HCT116 (cell line): ENCODE measurements around the gene TSPAN14. TPM values are rescaled to one million over a fixed set of nuclear protein-coding genes. Genes with fewer than 3 reads are reported as not detected.

Experiments used
- ATAC-seq: fragments of 200-7000 bp; cut with Tn5 transposase; 2 replicates; pipeline ENCODE4 v1.9.1; 2020; ENCODE audit warnings: mild to moderate bottlenecking, moderate library complexity
- BruUV-seq: library from RNA; stranded (reverse); fragments of 400-500 nt; replicated peaks from 2 replicates; lab custom pipeline; 2021; lab: Mats Ljungman, UMichigan
- CTCF ChIA-PET: fragments of 300-600 bp; sonication (Branson Sonifier 250); formaldehyde crosslinking; loops from one replicate; lab custom pipeline; 2021; ENCODE audit warnings: antibody characterized with exemption; lab: Charles Lee
- POLR2A ChIA-PET: fragments of 300-600, 350-600 bp; sonication (Branson Sonifier 250); formaldehyde crosslinking; loops from one replicate; lab custom pipeline; 2021; ENCODE audit warnings: antibody characterized with exemption; lab: Charles Lee
- RAD21 ChIA-PET, 2 experiments: fragments of 300-600 bp; sonication (Branson Sonifier 250); formaldehyde crosslinking; loops; one replicate each; lab custom pipeline; 2023; ENCODE audit warnings: low total read pairs in 2 of 2; ENCODE audit not compliant: uncharacterized antibody in 2 of 2, unreplicated experiment in 2 of 2, low non-redundant PET in 1 of 2; lab: Charles Lee
- DNase-seq: peaks from one replicate; pipeline ENCODE4 v3.0.0-alpha.2; 2010; ENCODE audit warnings: low read depth, low spot score
- H2AFZ ChIP-seq: fragments of 200-600 bp; shearing (Covaris generic), sonication (generic); 2 replicates; pipeline ENCODE4 v1.6.1; 2017; ENCODE audit warnings: low read depth, mixed run types, mixed read lengths, antibody characterized with exemption, low read length; ENCODE audit not compliant: poor library complexity, severe bottlenecking
- H3K27ac ChIP-seq: 2 replicates; pipeline ENCODE4 v1.5.1; 2012; ENCODE audit warnings: low read depth, low read length
- H3K27me3 ChIP-seq: fragments of 200-600 bp; sonication (generic); 2 replicates; pipeline ENCODE4 v1.6.1; 2016; ENCODE audit warnings: mixed run types, low read length, mixed read lengths; ENCODE audit not compliant: insufficient read depth
- H3K36me3 ChIP-seq, 2 experiments: fragments of 200-500 bp in 1 of 2; fragments of 200-600 bp in 1 of 2; sonication (Bioruptor generic) in 1 of 2; sonication (generic) in 1 of 2; 2 replicates each; pipeline versions ENCODE4 v1.5.1 to v1.6.1; 2014 to 2016; ENCODE audit warnings: low read length in 2 of 2, inconsistent platforms in 1 of 2, mixed read lengths in 1 of 2, mixed run types in 1 of 2; ENCODE audit not compliant: insufficient read depth in 2 of 2, control insufficient read depth in 1 of 2
- H3K4me1 ChIP-seq, 2 experiments: fragments of 200-600 bp in 1 of 2; sonication (generic) in 1 of 2; 2 replicates each; pipeline versions ENCODE4 v1.5.1 to v1.6.1; 2012 to 2017; ENCODE audit warnings: low read length in 2 of 2, inconsistent platforms in 1 of 2, mild to moderate bottlenecking in 1 of 2, mixed read lengths in 1 of 2, mixed run types in 1 of 2, moderate library complexity in 1 of 2; ENCODE audit not compliant: insufficient read depth in 2 of 2, control insufficient read depth in 1 of 2
- H3K4me2 ChIP-seq: fragments of 200-600 bp; sonication (generic); 2 replicates; pipeline ENCODE4 v1.6.1; 2017; ENCODE audit warnings: mixed run types, low read length, mixed read lengths
- H3K4me3 ChIP-seq, 2 experiments: fragments of 200-600 bp in 1 of 2; sonication (generic) in 1 of 2; replicated peaks in 1 of 2; 2 replicates each; pipeline ENCODE4 v1.5.1; 2011 to 2016; ENCODE audit warnings: low read length in 2 of 2, control low read depth in 1 of 2, low read depth in 1 of 2, mild to moderate bottlenecking in 1 of 2, mixed read lengths in 1 of 2, mixed run types in 1 of 2
- H3K79me2 ChIP-seq: fragments of 200-600 bp; sonication (generic); 2 replicates; pipeline ENCODE4 v1.6.1; 2017; ENCODE audit warnings: mild to moderate bottlenecking, mixed run types, low read length, moderate library complexity, mixed read lengths; ENCODE audit not compliant: insufficient read depth
- H3K9ac ChIP-seq: fragments of 200-600 bp; sonication (generic); 2 replicates; pipeline ENCODE4 v1.6.1; 2016; ENCODE audit warnings: low read length, mixed read lengths
- H3K9me2 ChIP-seq: fragments of 200-600 bp; sonication (generic), shearing (Covaris generic); 2 replicates; pipeline ENCODE4 v1.6.1; 2017; ENCODE audit warnings: mixed run types, mild to moderate bottlenecking, moderate library complexity; ENCODE audit not compliant: insufficient read depth
- H3K9me3 ChIP-seq, 2 experiments: fragments of 200-500 bp in 1 of 2; fragments of 200-600 bp in 1 of 2; sonication (Bioruptor generic) in 1 of 2; sonication (generic) in 1 of 2; 2 replicates each; pipeline ENCODE4 v1.6.1; 2014 to 2017; ENCODE audit warnings: low read length in 2 of 2, mixed read lengths in 2 of 2, inconsistent platforms in 1 of 2, low read depth in 1 of 2, mild to moderate bottlenecking in 1 of 2, mixed run types in 1 of 2, moderate library complexity in 1 of 2; ENCODE audit not compliant: control insufficient read depth in 1 of 2, insufficient read depth in 1 of 2
- H4K20me1 ChIP-seq: fragments of 200-600 bp; sonication (generic), shearing (Covaris generic); 2 replicates; pipeline ENCODE4 v1.6.1; 2017; ENCODE audit warnings: mixed run types, mild to moderate bottlenecking, moderate library complexity; ENCODE audit not compliant: insufficient read depth
- ATF3 ChIP-seq: IDR thresholded peaks from 2 replicates; pipeline ENCODE4 v1.6.1; 2012
- CTCF ChIP-seq, 3 experiments: fragments of 200-600 bp in 1 of 3; sonication (generic) in 1 of 3; IDR thresholded peaks in 2 of 3; conservative IDR thresholded peaks in 1 of 3; 2 replicates each; pipeline ENCODE4 v1.5.1; 2012 to 2017; ENCODE audit warnings: low read depth in 2 of 3, low read length in 2 of 3, antibody characterized with exemption in 1 of 3, borderline replicate concordance in 1 of 3, control low read depth in 1 of 3, mild to moderate bottlenecking in 1 of 3, mixed read lengths in 1 of 3, mixed run types in 1 of 3, moderate library complexity in 1 of 3; ENCODE audit not compliant: insufficient read depth in 1 of 3
- EGR1 ChIP-seq: IDR thresholded peaks from 2 replicates; pipeline ENCODE4 v1.6.1; 2012; ENCODE audit warnings: low read depth
- ELF1 ChIP-seq: IDR thresholded peaks from 2 replicates; pipeline ENCODE4 v1.6.1; 2012; ENCODE audit warnings: low read depth, borderline replicate concordance
- EZH2 ChIP-seq: fragments of 200-600 bp; sonication (generic); IDR thresholded peaks from 2 replicates; pipeline ENCODE4 v1.6.1; 2017; ENCODE audit warnings: antibody characterized with exemption, mixed run types
- FOSL1 ChIP-seq: IDR thresholded peaks from 2 replicates; pipeline ENCODE4 v1.6.1; 2012; ENCODE audit warnings: low read depth
- JUND ChIP-seq: IDR thresholded peaks from 2 replicates; pipeline ENCODE4 v1.6.1; 2012
- MAX ChIP-seq: IDR thresholded peaks from 2 replicates; pipeline ENCODE4 v1.6.1; 2012
- POLR2A ChIP-seq: IDR thresholded peaks from 2 replicates; pipeline ENCODE4 v1.7.0; 2011; ENCODE audit warnings: borderline replicate concordance; ENCODE audit not compliant: insufficient read depth, insufficient read length; ENCODE audit errors: extremely low read depth
- RAD21 ChIP-seq: IDR thresholded peaks from 2 replicates; pipeline ENCODE4 v1.6.1; 2012; ENCODE audit warnings: low read depth, mild to moderate bottlenecking
- REST ChIP-seq: IDR thresholded peaks from 2 replicates; pipeline ENCODE4 v1.6.1; 2012; ENCODE audit warnings: low read depth
- SP1 ChIP-seq: IDR thresholded peaks from 2 replicates; pipeline ENCODE4 v1.6.1; 2012; ENCODE audit warnings: low read depth
- SRF ChIP-seq: IDR thresholded peaks from 2 replicates; pipeline ENCODE4 v1.6.1; 2012; ENCODE audit warnings: low read depth
- TCF7L2 ChIP-seq: IDR thresholded peaks from 2 replicates; pipeline ENCODE4 v1.7.0; 2011; ENCODE audit warnings: borderline replicate concordance, inconsistent platforms; ENCODE audit not compliant: insufficient read depth, insufficient read length; ENCODE audit errors: extremely low read depth
- YY1 ChIP-seq: IDR thresholded peaks from 2 replicates; pipeline ENCODE4 v1.6.1; 2011; ENCODE audit warnings: low read length, low read depth, moderate library complexity, mild to moderate bottlenecking; ENCODE audit not compliant: insufficient replicate concordance; ENCODE audit errors: extremely low read depth
- ZBTB33 ChIP-seq: IDR thresholded peaks from 2 replicates; pipeline ENCODE4 v1.6.1; 2011; ENCODE audit warnings: mild to moderate bottlenecking, low read length, moderate library complexity; ENCODE audit not compliant: insufficient replicate concordance; ENCODE audit errors: extremely low read depth
- ZNF274 ChIP-seq: fragments of 200-500 bp; sonication (Bioruptor generic); IDR thresholded peaks from 2 replicates; pipeline ENCODE4 v1.6.1; 2014; ENCODE audit warnings: mild to moderate bottlenecking, low read depth, low read length, inconsistent platforms
- intact Hi-C: fragments of 100-400 bp; cut with micrococcal nuclease; formaldehyde crosslinking; loops from 2 replicates; pipeline ENCODE4 v1.10.0; 2022
- total RNA-seq: library from RNA; stranded (reverse); gene quantifications from one replicate; pipeline ENCODE4 v1.2.1, GENCODE V29; 2021; ENCODE audit not compliant: unreplicated experiment

The TSPAN14 gene
- total RNA-seq, 1 experiment from 2014 or later = 86.8 TPM

- H3K4me3 ChIP-seq = peak overlapping the region in 1 of 2 experiments; percentile 47; a peak in 1 of 4 replicates
- no peak overlapping the region for H2AFZ ChIP-seq
- ATAC-seq = peak; percentile 65
- no peaks in the 10 kb centered on the region for H3K27me3 ChIP-seq
- H3K9me3 ChIP-seq = no peaks in the 10 kb centered on the region
- DNase-seq = no peak
- peaks cover 3% of the 10 kb centered on the region; the same call in 1 of the 2 replicates for H4K20me1 ChIP-seq
- peak overlapping the region; percentile 53 for H3K9ac ChIP-seq
- peak overlapping the region; percentile 79 for H3K27ac ChIP-seq
- H3K36me3 ChIP-seq = no peaks in the 10 kb centered on the region
- H3K4me2 ChIP-seq = peak overlapping the region; percentile 82
- peaks cover 80 to 91% of the 10 kb centered on the region in 2 experiments for H3K4me1 ChIP-seq
- ChIA-PET CTCF (interaction anchor here (0.9 to 3.9 kb wide), 7 partner anchors 12 to 50 kb away, joined by 4 to 53 read pairs (median 5); no protein-coding TSS in a partner anchor), RAD21 (interaction anchor here (0.6 to 5.2 kb wide), 6 partner anchors 13 to 46 kb away, joined by 3 to 23 read pairs (median 3); no protein-coding TSS in a partner anchor), POLR2A (interaction anchor here (1.1 to 3.6 kb wide), 4 partner anchors 9 to 46 kb away, joined by 3 to 18 read pairs (median 9); no protein-coding TSS in a partner anchor)
- peaks cover 100% of the 10 kb centered on the region for H3K79me2 ChIP-seq
- BruUV-seq = no TSS peak
- no peaks in the 10 kb centered on the region for H3K9me2 ChIP-seq
- intact Hi-C loops = loop anchor here (2.0 kb wide), 1 partner anchor 46 kb away; no protein-coding TSS in a partner anchor
- TF ChIP-seq RAD21 (0 out of 2 replicates have a peak, but pooled peaks have one; percentile 4), SP1 (no peak; the same call in 1 of the 2 replicates), MAX (0 out of 2 replicates have a peak, but pooled peaks have one; percentile 20), EZH2 (no peak), EGR1 (no peak), JUND (no peak), SRF (no peak), TCF7L2 (no peak), CTCF (IDR thresholded peaks at IDR 0.05 in 2 of 3, conservative IDR thresholded peaks at IDR 0.05 in 1 of 3; ENCODE audit: borderline replicate concordance in 1 of 3, insufficient read depth in 1 of 3, low read depth in 2 of 3, low read length in 2 of 3) (no peak), YY1 (no peak), ELF1 (no peak), ATF3 (no peak), FOSL1 (no peak), ZNF274 (no peak), POLR2A (no peak), REST (no peak), ZBTB33 (peak; percentile 30)
These were observed 5.1 kb downstream of the TSPAN14 start for GRCh38 chr10:80459047-80459865.
